GM12878 (cell line): ENCODE data around the gene SAAL1. TPM values are rescaled to one million over a fixed set of nuclear protein-coding genes. Genes with fewer than 3 reads are reported as not detected.

Source experiments
- ATAC-seq: fragments of 200-7000 bp; cut with Tn5 transposase; 3 replicates; pipeline ENCODE4 v1.9.1; 2020; ENCODE audit warnings: mild to moderate bottlenecking, moderate library complexity
- BruUV-seq: library from RNA; stranded (reverse); fragments of 400-500 nt; replicated peaks from 2 replicates; lab custom pipeline; 2021; lab: Mats Ljungman, UMichigan
- CTCF ChIA-PET: fragments of 300-600 bp; sonication (Branson Sonifier 250); formaldehyde crosslinking; extraction: SDS; loops from one replicate; lab custom pipeline; 2021; ENCODE audit warnings: inconsistent platforms; lab: Yijun Ruan, JAX
- POLR2A ChIA-PET: fragments of 350-600 bp; formaldehyde crosslinking; extraction: SDS; loops from one replicate; lab custom pipeline; 2021; ENCODE audit warnings: inconsistent platforms; lab: Charles Lee
- RAD21 ChIA-PET: fragments of 300-600 bp; sonication (Branson Sonifier 250); formaldehyde crosslinking; loops from one replicate; lab custom pipeline; 2023; ENCODE audit warnings: antibody characterized with exemption; ENCODE audit not compliant: unreplicated experiment; lab: Charles Lee
- SMC1A ChIA-PET: fragments of 300-600 bp; sonication (Branson Sonifier 250); formaldehyde crosslinking; loops from one replicate; lab custom pipeline; 2023; ENCODE audit not compliant: unreplicated experiment, uncharacterized antibody; lab: Charles Lee
- DNase-seq: peaks from one replicate; pipeline ENCODE4 v3.0.0-alpha.2; 2011; ENCODE audit warnings: low read depth, low spot score
- FAIRE-seq: peaks from 3 replicates; lab custom pipeline; 2011; peaks lifted over from hg19 to GRCh38; lab: Jason Lieb, UNC
- H2AFZ ChIP-seq: 2 replicates; pipeline ENCODE4 v1.6.0; 2011; ENCODE audit warnings: low read depth, low read length, control low read depth; ENCODE audit not compliant: control insufficient read depth
- H3K27ac ChIP-seq: 2 replicates; pipeline ENCODE4 v1.5.1; 2011; ENCODE audit warnings: control low read depth; ENCODE audit not compliant: control insufficient read depth, insufficient read depth
- H3K27me3 ChIP-seq, 2 experiments: replicated peaks in 1 of 2; 2 replicates each; pipeline versions ENCODE4 v1.6.0 to v1.6.1; 2011; ENCODE audit warnings: low read length in 1 of 2; ENCODE audit not compliant: control insufficient read depth in 2 of 2, insufficient read depth in 2 of 2
- H3K36me3 ChIP-seq, 2 experiments: 2 replicates each; pipeline ENCODE4 v1.5.1; 2011; ENCODE audit warnings: low read length in 1 of 2; ENCODE audit not compliant: control insufficient read depth in 2 of 2, insufficient read depth in 2 of 2
- H3K4me1 ChIP-seq: 2 replicates; pipeline ENCODE4 v1.6.1; 2011; ENCODE audit warnings: mild to moderate bottlenecking, low read length, moderate library complexity, mixed read lengths; ENCODE audit not compliant: control insufficient read depth, insufficient read depth
- H3K4me2 ChIP-seq: 2 replicates; pipeline ENCODE4 v1.6.0; 2011; ENCODE audit warnings: control low read depth; ENCODE audit not compliant: control insufficient read depth, insufficient read depth
- H3K4me3 ChIP-seq: fragments of 200-600 bp; sonication (generic); 2 replicates; pipeline ENCODE4 v1.5.1; 2016
- H3K79me2 ChIP-seq: 2 replicates; pipeline ENCODE4 v1.6.0; 2011; ENCODE audit warnings: low read length; ENCODE audit not compliant: control insufficient read depth, insufficient read depth
- H3K9ac ChIP-seq: 2 replicates; pipeline ENCODE4 v1.8.0; 2011; ENCODE audit warnings: low read length, control low read depth, mixed read lengths; ENCODE audit not compliant: control insufficient read depth, insufficient read depth
- H3K9me3 ChIP-seq: replicated peaks from 3 replicates; pipeline ENCODE4 v1.5.1; 2011; ENCODE audit warnings: mild to moderate bottlenecking, low read length; ENCODE audit not compliant: control insufficient read depth, insufficient read depth
- H4K20me1 ChIP-seq: 2 replicates; pipeline ENCODE4 v1.6.0; 2011; ENCODE audit not compliant: control insufficient read depth, insufficient read depth
- ATF7 ChIP-seq: fragments of 450-650 bp; IDR thresholded peaks from 2 replicates; pipeline ENCODE4 v1.6.1; 2016; ENCODE audit warnings: low read depth, mild to moderate bottlenecking
- BACH1 ChIP-seq: fragments of 450-650 bp; IDR thresholded peaks from 2 replicates; pipeline ENCODE4 v1.6.1; 2017; ENCODE audit warnings: mild to moderate bottlenecking, borderline replicate concordance
- CBFB ChIP-seq: IDR thresholded peaks from 2 replicates; pipeline ENCODE4 v1.6.1; 2016; ENCODE audit warnings: antibody characterized with exemption, low read depth
- CHD1 ChIP-seq: IDR thresholded peaks from 2 replicates; pipeline ENCODE4 v1.6.1; 2012; ENCODE audit warnings: low read depth, low read length, improper control_type of control experiment
- HCFC1 ChIP-seq: fragments of 150-350 bp; IDR thresholded peaks from 2 replicates; pipeline ENCODE4 v1.6.1; 2014; ENCODE audit warnings: low read length
- IKZF1 ChIP-seq: fragments of 450-650 bp; conservative IDR thresholded peaks from 2 replicates; pipeline ENCODE4 v1.6.1; 2017; ENCODE audit warnings: antibody characterized with exemption, mild to moderate bottlenecking
- NBN ChIP-seq: fragments of 450-650 bp; IDR thresholded peaks from 2 replicates; pipeline ENCODE4 v1.6.1; 2016
- NFYA ChIP-seq: IDR thresholded peaks from 2 replicates; pipeline ENCODE4 v1.6.1; 2011; ENCODE audit warnings: low read depth, mild to moderate bottlenecking, low read length, improper control_type of control experiment, borderline replicate concordance
- NR2C1 ChIP-seq: fragments of 450-650 bp; IDR thresholded peaks from 2 replicates; pipeline ENCODE4 v1.6.1; 2017; ENCODE audit warnings: antibody characterized with exemption, mild to moderate bottlenecking, moderate library complexity
- SIX5 ChIP-seq: IDR thresholded peaks from 2 replicates; pipeline ENCODE4 v1.6.1; 2011; ENCODE audit warnings: mild to moderate bottlenecking, low read depth, low read length, moderate library complexity; ENCODE audit not compliant: severe bottlenecking
- SMC3 ChIP-seq: IDR thresholded peaks from 2 replicates; pipeline ENCODE4 v1.6.1; 2011; ENCODE audit warnings: low read length, improper control_type of control experiment, borderline replicate concordance
- SPI1 ChIP-seq: IDR thresholded peaks from 2 replicates; pipeline ENCODE4 v1.6.1; 2011; ENCODE audit warnings: low read depth, mild to moderate bottlenecking, low read length, moderate library complexity, borderline replicate concordance; ENCODE audit not compliant: insufficient read depth
- STAT1 ChIP-seq: fragments of 450-650 bp; conservative IDR thresholded peaks from 2 replicates; pipeline ENCODE4 v1.6.1; 2014; ENCODE audit warnings: antibody characterized with exemption, mild to moderate bottlenecking
- STAT3 ChIP-seq: IDR thresholded peaks from 2 replicates; pipeline ENCODE4 v1.6.1; 2011; ENCODE audit warnings: low read depth, low read length, improper control_type of control experiment
- SUZ12 ChIP-seq: fragments of 200-600 bp; sonication (generic); IDR thresholded peaks from one replicate; pipeline ENCODE4 v1.6.1; 2018; ENCODE audit warnings: antibody characterized with exemption, mild to moderate bottlenecking; ENCODE audit not compliant: unreplicated experiment
- TCF12 ChIP-seq: IDR thresholded peaks from 2 replicates; pipeline ENCODE4 v1.6.1; 2011; ENCODE audit warnings: low read depth, mild to moderate bottlenecking, low read length
- TCF3 ChIP-seq: IDR thresholded peaks from 2 replicates; pipeline ENCODE4 v1.6.1; 2012; ENCODE audit warnings: low read depth, mild to moderate bottlenecking, low read length, borderline replicate concordance; ENCODE audit not compliant: insufficient read depth
- USF1 ChIP-seq: IDR thresholded peaks from 2 replicates; pipeline ENCODE4 v1.6.1; 2011; ENCODE audit warnings: borderline replicate concordance, low read depth, mild to moderate bottlenecking, moderate library complexity, mixed read lengths, low read length; ENCODE audit not compliant: insufficient read depth; ENCODE audit errors: extremely low read length
- ZNF384 ChIP-seq: IDR thresholded peaks from 2 replicates; pipeline ENCODE4 v1.6.1; 2012; ENCODE audit warnings: low read depth, mild to moderate bottlenecking, low read length, improper control_type of control experiment, borderline replicate concordance
- WGBS: methylation state at CpG from one replicate; pipeline ENCODE4 v1.1.6; 2016; ENCODE audit warnings: low lambda C conversion rate; ENCODE audit not compliant: insufficient replicate concordance, insufficient coverage; ENCODE audit errors: missing lambda C conversion rate; 5-methylcytosine and 5-hydroxymethylcytosine counted together
- in situ Hi-C: fragments of 300-500 bp; cut with MboI; formaldehyde crosslinking; loops from 9 replicates; pipeline ENCODE4 v1.14.3; 2018; ENCODE audit warnings: mixed read lengths
- intact Hi-C: fragments of 100-400 bp; cut with micrococcal nuclease; formaldehyde crosslinking; loops from one replicate; pipeline ENCODE4 v1.14.2; 2022; ENCODE audit not compliant: unreplicated experiment
- polyA plus RNA-seq, 11 experiments: library from polyadenylated mRNA; depleted of rRNA in 4 of 11; unstranded in 6 of 11; stranded (reverse) in 5 of 11; fragments of >200 nt; fragmentation: Nextera tagmentation in 4 of 11; fragmentation: Illumina TruSeq in 1 of 11; extraction: Ambion mirVana in 4 of 11; extraction: Trizol in 1 of 11; gene quantifications; 1 replicate in 1 of 11; 2 replicates in 10 of 11; pipeline versions ENCODE4 v1.2.1 to v1.2.3, GENCODE V29; 2011 to 2016; ENCODE audit warnings: inconsistent platforms in 2 of 11, missing spikeins in 2 of 11, low read depth in 1 of 11
- total RNA-seq, 4 experiments: library from RNA; depleted of rRNA in 3 of 4; stranded (reverse); fragments of >200 nt in 3 of 4; fragmentation: Illumina TruSeq in 1 of 4; extraction: Trizol in 1 of 4; gene quantifications; 2 replicates each; pipeline versions ENCODE4 v1.2.1 to v1.2.3, GENCODE V29; 2013 to 2021

The SAAL1 gene
- total and polyA plus RNA-seq, 10 of the 15 experiments (the other 5 are each of a cell fraction or from before 2014, with no cell fraction given), result 26.3 to 59.4 (median 43.8) TPM

- Histone ChIP-seq H3K4me1 (peaks cover 4% of the 10 kb centered on the region; the same call in 1 of the 2 replicates), H3K4me2 (no peak overlapping the region), H2AFZ (no peak overlapping the region; the same call in 1 of the 2 replicates), H3K79me2 (peaks cover 20% of the 10 kb centered on the region), H4K20me1 (no peaks in the 10 kb centered on the region), H3K9ac (no peak overlapping the region), H3K9me3 (no peaks in the 10 kb centered on the region; the same call in 2 of the 3 replicates), H3K27me3 (no peaks in the 10 kb centered on the region), H3K36me3 (peaks cover 0 to 10% of the 10 kb centered on the region in 2 experiments; a peak in 2 of 4 replicates), H3K27ac (no peak overlapping the region), H3K4me3 (no peak overlapping the region)
- ChIA-PET SMC1A (no interaction called here), CTCF (no interaction called here), RAD21 (interaction anchor here (1.1 kb wide), 1 partner anchor 14 kb away, joined by 4 read pairs; no protein-coding TSS in a partner anchor), POLR2A (interaction anchor here (0.7 kb wide), 1 partner anchor 91 kb away, joined by 8 read pairs; no protein-coding TSS in a partner anchor)
- DNase-seq (no peak), ATAC-seq (peak; percentile 23), FAIRE-seq (no peak)
- BruUV-seq, result no TSS peak
- 2% methylated on average over 6 of the region's 6 CpGs for WGBS
- TF ChIP-seq SPI1, result peak; percentile 34; the same call in 1 of the 2 replicates
- no peak for TF ChIP-seq STAT3
- TF ChIP-seq STAT1, result no peak
- intact Hi-C loops, result no loop called here
- in situ Hi-C loops, result no loop called here
These were observed 4.8 kb downstream of the SAAL1 start for GRCh38 chr11:18100926-18101656.

DNA sequence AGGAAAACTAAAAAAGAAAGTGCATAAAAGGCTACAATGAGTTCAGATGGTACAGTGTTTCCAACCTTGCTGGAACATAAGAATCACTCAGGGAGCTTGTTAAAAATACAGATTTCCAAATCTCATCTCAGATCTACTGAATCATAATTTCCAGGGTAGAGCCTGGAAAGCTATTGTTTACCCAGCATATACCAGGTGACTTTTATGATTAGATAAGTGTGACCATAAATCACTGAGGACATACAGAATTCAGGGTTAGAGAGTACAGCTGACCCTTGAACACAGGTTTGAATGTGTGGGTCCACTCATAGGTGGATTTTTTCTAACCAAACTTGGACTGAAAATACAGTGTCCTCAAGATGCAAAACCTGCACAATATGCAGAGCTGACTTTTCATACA, 11.9 kb downstream of the SAAL1 start:
- in situ Hi-C loops (no loop called here), intact Hi-C loops (no loop called here)
- ChIA-PET POLR2A (no interaction called here), CTCF (interaction anchor here (0.9 to 2.5 kb wide), 7 partner anchors 9 to 344 kb away, joined by 3 to 8 read pairs (median 5); partner anchors contain the start of gene SAAL1), SMC1A (interaction anchor here (1.3 kb wide), 2 partner anchors 12 to 101 kb away, joined by 4 to 5 read pairs; partner anchors contain the start of gene SAAL1), RAD21 (interaction anchor here (0.7 kb wide), 1 partner anchor 21 kb away, joined by 3 read pairs; no protein-coding TSS in a partner anchor)
- Histone ChIP-seq H3K27ac (no peak overlapping the region), H2AFZ (no peak overlapping the region), H3K9me3 (no peaks in the 10 kb centered on the region), H3K4me2 (no peak overlapping the region), H3K4me3 (no peak overlapping the region), H3K79me2 (no peaks in the 10 kb centered on the region), H3K4me1 (no peaks in the 10 kb centered on the region), H3K36me3 (peaks cover 2 to 14% of the 10 kb centered on the region in 2 experiments), H4K20me1 (no peaks in the 10 kb centered on the region), H3K9ac (no peak overlapping the region), H3K27me3 (no peaks in the 10 kb centered on the region)
- DNase-seq, result no peak
- no TSS peak for BruUV-seq
- no peak for ATAC-seq
- no peak for FAIRE-seq
- TF ChIP-seq SUZ12, result no peak
- no peak for TF ChIP-seq ZNF384
- TF ChIP-seq NR2C1, result no peak
- no peak for TF ChIP-seq BACH1
- no peak for TF ChIP-seq CHD1
- no peak for TF ChIP-seq SIX5
- no peak for TF ChIP-seq HCFC1
- TF ChIP-seq USF1, result no peak
- no peak for TF ChIP-seq NFYA
- TF ChIP-seq SMC3, result no peak
- no peak for TF ChIP-seq TCF3
- no peak for TF ChIP-seq TCF12
- no peak for TF ChIP-seq ATF7
- TF ChIP-seq NBN, result no peak
- no peak for TF ChIP-seq CBFB
- no peak for TF ChIP-seq IKZF1
